ENCODE measurements around the gene GUCY1A2.

The GUCY1A2 gene

DNA sequence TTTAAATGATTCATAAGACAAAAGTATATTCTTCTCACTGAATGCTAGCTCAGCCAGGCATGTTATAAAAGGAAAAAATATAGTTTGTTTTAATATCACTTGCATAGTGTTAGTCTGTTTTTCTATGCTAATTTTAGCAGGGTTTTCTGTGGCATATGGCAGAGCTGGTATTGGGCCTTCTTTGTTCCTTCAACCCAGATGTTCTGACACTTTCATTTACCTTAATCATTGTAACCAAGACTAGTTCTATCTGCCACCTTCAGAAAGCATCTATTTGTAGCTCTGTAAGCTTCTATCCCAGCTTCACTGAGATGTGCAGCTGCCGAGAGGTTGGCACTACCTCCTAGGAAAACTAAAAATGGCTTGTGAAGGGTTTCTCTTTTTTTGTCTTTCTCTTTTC lies 338.7 kb downstream of the GUCY1A2 start:
- TF ChIP-seq, protein P1, sequence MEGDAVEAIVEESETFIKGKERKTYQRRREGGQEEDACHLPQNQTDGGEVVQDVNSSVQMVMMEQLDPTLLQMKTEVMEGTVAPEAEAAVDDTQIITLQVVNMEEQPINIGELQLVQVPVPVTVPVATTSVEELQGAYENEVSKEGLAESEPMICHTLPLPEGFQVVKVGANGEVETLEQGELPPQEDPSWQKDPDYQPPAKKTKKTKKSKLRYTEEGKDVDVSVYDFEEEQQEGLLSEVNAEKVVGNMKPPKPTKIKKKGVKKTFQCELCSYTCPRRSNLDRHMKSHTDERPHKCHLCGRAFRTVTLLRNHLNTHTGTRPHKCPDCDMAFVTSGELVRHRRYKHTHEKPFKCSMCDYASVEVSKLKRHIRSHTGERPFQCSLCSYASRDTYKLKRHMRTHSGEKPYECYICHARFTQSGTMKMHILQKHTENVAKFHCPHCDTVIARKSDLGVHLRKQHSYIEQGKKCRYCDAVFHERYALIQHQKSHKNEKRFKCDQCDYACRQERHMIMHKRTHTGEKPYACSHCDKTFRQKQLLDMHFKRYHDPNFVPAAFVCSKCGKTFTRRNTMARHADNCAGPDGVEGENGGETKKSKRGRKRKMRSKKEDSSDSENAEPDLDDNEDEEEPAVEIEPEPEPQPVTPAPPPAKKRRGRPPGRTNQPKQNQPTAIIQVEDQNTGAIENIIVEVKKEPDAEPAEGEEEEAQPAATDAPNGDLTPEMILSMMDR (IDR thresholded peaks at IDR 0.05; ENCODE audit: insufficient read depth, low read length, poor library complexity, severe bottlenecking), result no peak
- no peak for DNase-seq (ENCODE audit: extremely low read depth, insufficient read length)
- no peak overlapping the region for H3K4me3 ChIP-seq (replicated peaks; ENCODE audit: low read depth, low read length)
- H3K27me3 ChIP-seq (replicated peaks; ENCODE audit: control insufficient read depth, insufficient read depth, low read length), result no peaks in the 10 kb centered on the region
- H3K36me3 ChIP-seq (ENCODE audit: control insufficient read depth, insufficient read depth, low read length), result no peaks in the 10 kb centered on the region

- DNase-seq (ENCODE audit: extremely low read depth, insufficient read length), result no peak
- H3K27me3 ChIP-seq (replicated peaks; ENCODE audit: control insufficient read depth, insufficient read depth, low read length), result no peaks in the 10 kb centered on the region
- no peak overlapping the region for H3K4me3 ChIP-seq (replicated peaks; ENCODE audit: low read depth, low read length)
- TF ChIP-seq, protein P1 (IDR thresholded peaks at IDR 0.05; ENCODE audit: insufficient read depth, low read length, poor library complexity, severe bottlenecking), result no peak
- H3K36me3 ChIP-seq (ENCODE audit: control insufficient read depth, insufficient read depth, low read length), result no peaks in the 10 kb centered on the region
These were observed 339.1 kb downstream of the GUCY1A2 start for GRCh38 chr11:106679181-106679580.

GRCh38 chr11:106670069-106670468 lies 348.2 kb downstream of the GUCY1A2 start:
- Histone ChIP-seq H3K27me3 (replicated peaks; ENCODE audit: control insufficient read depth, insufficient read depth, low read length) (no peaks in the 10 kb centered on the region), H3K36me3 (ENCODE audit: control insufficient read depth, insufficient read depth, low read length) (no peaks in the 10 kb centered on the region), H3K4me3 (replicated peaks; ENCODE audit: low read depth, low read length) (no peak overlapping the region)
- DNase-seq (ENCODE audit: extremely low read depth, insufficient read length), result no peak
- TF ChIP-seq, protein P1 (IDR thresholded peaks at IDR 0.05; ENCODE audit: insufficient read depth, low read length, poor library complexity, severe bottlenecking), result no peak

DNA sequence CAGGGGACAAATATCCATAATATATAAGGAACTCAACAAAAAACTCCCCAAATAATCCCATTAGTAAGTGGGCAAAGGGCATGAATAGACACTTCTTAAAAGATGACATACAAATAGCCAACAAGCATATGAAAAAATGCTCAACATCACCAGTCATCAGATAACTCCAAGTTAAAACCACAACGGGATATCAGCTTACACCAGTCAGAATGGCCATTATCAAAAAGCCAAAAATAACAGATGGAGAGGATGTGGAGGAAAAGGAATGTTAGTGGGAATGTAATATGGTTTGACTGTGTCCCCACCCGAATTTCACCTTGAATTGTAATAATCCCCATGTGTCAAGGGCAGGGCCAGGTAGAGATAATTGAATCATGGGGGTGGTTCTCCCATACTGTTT lies 350.1 kb downstream of the GUCY1A2 start:
- DNase-seq (ENCODE audit: extremely low read depth, insufficient read length), result no peak
- TF ChIP-seq, protein P1 (IDR thresholded peaks at IDR 0.05; ENCODE audit: insufficient read depth, low read length, poor library complexity, severe bottlenecking), result no peak
- Histone ChIP-seq H3K4me3 (replicated peaks; ENCODE audit: low read depth, low read length) (no peak overlapping the region), H3K36me3 (ENCODE audit: control insufficient read depth, insufficient read depth, low read length) (no peaks in the 10 kb centered on the region), H3K27me3 (replicated peaks; ENCODE audit: control insufficient read depth, insufficient read depth, low read length) (no peaks in the 10 kb centered on the region)

DNA sequence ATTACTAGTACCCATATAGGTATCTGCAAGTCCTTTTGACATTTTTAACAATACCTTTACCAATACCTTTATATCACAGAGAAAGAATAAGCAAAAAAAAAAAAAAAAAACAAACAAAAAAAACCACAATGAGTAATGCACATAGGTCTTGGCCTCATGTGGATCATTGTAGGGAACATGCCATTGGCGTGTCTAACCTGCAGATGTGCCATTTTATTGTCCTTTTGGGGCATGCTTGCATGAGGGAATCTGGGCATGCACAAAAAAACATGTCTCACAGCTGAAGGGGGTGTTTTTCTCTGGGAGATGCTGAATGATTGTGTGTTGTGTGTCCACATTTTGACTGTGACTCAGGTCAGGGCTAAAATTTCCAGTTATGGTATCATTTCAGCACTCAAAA lies 361.6 kb downstream of the GUCY1A2 start:
- Histone ChIP-seq H3K4me3 (replicated peaks; ENCODE audit: low read depth, low read length) (no peak overlapping the region), H3K36me3 (ENCODE audit: control insufficient read depth, insufficient read depth, low read length) (no peaks in the 10 kb centered on the region), H3K27me3 (replicated peaks; ENCODE audit: control insufficient read depth, insufficient read depth, low read length) (no peaks in the 10 kb centered on the region)
- TF ChIP-seq, protein P1 (IDR thresholded peaks at IDR 0.05; ENCODE audit: insufficient read depth, low read length, poor library complexity, severe bottlenecking), result no peak
- no peak for DNase-seq (ENCODE audit: extremely low read depth, insufficient read length)

- no peak overlapping the region for H3K4me3 ChIP-seq (replicated peaks; ENCODE audit: low read depth, low read length)
- DNase-seq (ENCODE audit: extremely low read depth, insufficient read length), result no peak
- H3K27me3 ChIP-seq (replicated peaks; ENCODE audit: control insufficient read depth, insufficient read depth, low read length), result no peaks in the 10 kb centered on the region
- TF ChIP-seq, protein P1 (IDR thresholded peaks at IDR 0.05; ENCODE audit: insufficient read depth, low read length, poor library complexity, severe bottlenecking), result no peak
- no peaks in the 10 kb centered on the region for H3K36me3 ChIP-seq (ENCODE audit: control insufficient read depth, insufficient read depth, low read length)
These were observed 373.5 kb downstream of the GUCY1A2 start for GRCh38 chr11:106644824-106645223.
